ENCODE data around the gene TRAPPC12.
"Not testable (repeated sequence)": the region's sequence is repeated elsewhere in the genome, so short reads cannot be mapped to it uniquely, and the experiment has no call there.

Gene TRAPPC12

GRCh38 chr2:3505771-3506170 is 126.3 kb downstream of the TRAPPC12 start:
- no peak for DNase-seq (ENCODE audit: low read depth in 2 of 2)

GRCh38 chr2:3512086-3512485 is 132.6 kb downstream of the TRAPPC12 start:
- no peak for DNase-seq (ENCODE audit: low read depth in 2 of 2)

- DNase-seq (ENCODE audit: low read depth in 2 of 2): no peak
Observed at GRCh38 chr2:3513026-3513810, 133.7 kb downstream of the TRAPPC12 start.

- DNase-seq (ENCODE audit: low read depth in 2 of 2): not testable (repeated sequence)
Observed at GRCh38 chr2:3515438-3515837, 135.9 kb downstream of the TRAPPC12 start.

GRCh38 chr2:3516831-3517230 is 137.3 kb downstream of the TRAPPC12 start:
- DNase-seq (ENCODE audit: low read depth in 2 of 2): no peak

GRCh38 chr2:3517948-3518495 is 138.5 kb downstream of the TRAPPC12 start:
- no peak for DNase-seq (ENCODE audit: low read depth in 2 of 2)

GRCh38 chr2:3518496-3519254 is 139.2 kb downstream of the TRAPPC12 start:
- DNase-seq (ENCODE audit: low read depth in 2 of 2): peak; percentile 97 to 98

GRCh38 chr2:3519255-3520205 is 140.0 kb downstream of the TRAPPC12 start, which contains the start of gene ADI1:
ADI1 (minus strand) TSS chr2:3519531; CDS start chr2:3519487, 44 bp downstream.
- peak; percentile 60 to 68 for DNase-seq (ENCODE audit: low read depth in 2 of 2)

- no peak for DNase-seq (ENCODE audit: low read depth in 2 of 2)
Observed at GRCh38 chr2:3520591-3520990, 141.1 kb downstream of the TRAPPC12 start.

GRCh38 chr2:3522961-3523421 is 143.5 kb downstream of the TRAPPC12 start:
- DNase-seq (ENCODE audit: low read depth in 2 of 2): no peak

- no peak for DNase-seq (ENCODE audit: low read depth in 2 of 2)
Observed at GRCh38 chr2:3523551-3524041, 144.1 kb downstream of the TRAPPC12 start.

- DNase-seq (ENCODE audit: low read depth in 2 of 2): no peak
Observed at GRCh38 chr2:3526871-3527270, 147.4 kb downstream of the TRAPPC12 start.

- DNase-seq (ENCODE audit: low read depth in 2 of 2): no peak
Observed at GRCh38 chr2:3527886-3528785, 148.6 kb downstream of the TRAPPC12 start.

Data from stimulated activated CD4-positive, alpha-beta T cell treated with anti-CD3 and anti-CD28 coated beads, Interleukin-1b, Interleukin-23, amount 100 ng/mL, for 4 hours (primary cell).